ENCODE measurements around the gene COL27A1. TPM values are rescaled to one million over a fixed set of nuclear protein-coding genes. Genes with fewer than 3 reads are reported as not detected.
A peak's percentile ranks its signal among the peaks of the same experiment; 100 is the strongest.

COL27A1 gene
- total RNA-seq, 2 donors from 2014 or later = 18.5 to 57.1 TPM

DNA sequence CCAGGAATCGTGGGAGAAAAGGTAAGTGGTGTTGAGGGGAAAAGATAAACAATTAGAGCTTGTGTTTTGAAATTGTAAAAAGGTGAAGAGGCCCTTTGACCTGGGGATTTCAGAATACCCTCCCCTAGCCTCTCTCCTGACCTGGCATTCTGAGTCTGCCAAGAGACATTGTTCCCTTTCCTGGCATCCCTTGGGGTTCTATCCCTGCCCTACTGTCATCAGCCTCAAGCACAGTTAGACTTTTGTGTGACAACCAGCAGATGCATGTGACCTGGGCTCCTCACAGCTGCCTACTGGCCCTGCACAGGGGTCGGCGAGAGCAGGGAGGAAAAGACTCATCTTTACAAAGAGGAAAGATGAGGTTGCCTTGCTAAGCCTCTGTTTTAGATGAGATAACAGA is 95.3 kb downstream of the COL27A1 start:
- Histone ChIP-seq H3K27me3 (replicated peaks; ENCODE audit: insufficient read depth) (no peaks in the 10 kb centered on the region), H3K4me3 (peak overlapping the region; percentile 42), H3K27ac (no peak overlapping the region), H3K4me1 (ENCODE audit: control insufficient read depth in 1 of 2, low read depth in 2 of 2) (peaks cover 7 to 35% of the 10 kb centered on the region in 2 donors), H3K36me3 (peaks cover 8% of the 10 kb centered on the region), H3K9me3 (no peaks in the 10 kb centered on the region)
- no peak for DNase-seq (ENCODE audit: low spot score)
- ATAC-seq (ENCODE audit: insufficient number of reproducible peaks, low FRiP score, low read depth) = no peak
- TF ChIP-seq, protein P1, sequence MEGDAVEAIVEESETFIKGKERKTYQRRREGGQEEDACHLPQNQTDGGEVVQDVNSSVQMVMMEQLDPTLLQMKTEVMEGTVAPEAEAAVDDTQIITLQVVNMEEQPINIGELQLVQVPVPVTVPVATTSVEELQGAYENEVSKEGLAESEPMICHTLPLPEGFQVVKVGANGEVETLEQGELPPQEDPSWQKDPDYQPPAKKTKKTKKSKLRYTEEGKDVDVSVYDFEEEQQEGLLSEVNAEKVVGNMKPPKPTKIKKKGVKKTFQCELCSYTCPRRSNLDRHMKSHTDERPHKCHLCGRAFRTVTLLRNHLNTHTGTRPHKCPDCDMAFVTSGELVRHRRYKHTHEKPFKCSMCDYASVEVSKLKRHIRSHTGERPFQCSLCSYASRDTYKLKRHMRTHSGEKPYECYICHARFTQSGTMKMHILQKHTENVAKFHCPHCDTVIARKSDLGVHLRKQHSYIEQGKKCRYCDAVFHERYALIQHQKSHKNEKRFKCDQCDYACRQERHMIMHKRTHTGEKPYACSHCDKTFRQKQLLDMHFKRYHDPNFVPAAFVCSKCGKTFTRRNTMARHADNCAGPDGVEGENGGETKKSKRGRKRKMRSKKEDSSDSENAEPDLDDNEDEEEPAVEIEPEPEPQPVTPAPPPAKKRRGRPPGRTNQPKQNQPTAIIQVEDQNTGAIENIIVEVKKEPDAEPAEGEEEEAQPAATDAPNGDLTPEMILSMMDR (IDR thresholded peaks at IDR 0.05) = no peak

- Histone ChIP-seq H3K9me3 (no peaks in the 10 kb centered on the region), H3K4me1 (ENCODE audit: control insufficient read depth in 1 of 2, low read depth in 2 of 2) (peaks cover 7 to 34% of the 10 kb centered on the region in 2 donors), H3K4me3 (no peak overlapping the region), H3K27ac (no peak overlapping the region), H3K27me3 (replicated peaks; ENCODE audit: insufficient read depth) (no peaks in the 10 kb centered on the region), H3K36me3 (no peaks in the 10 kb centered on the region)
- no peak for ATAC-seq (ENCODE audit: insufficient number of reproducible peaks, low FRiP score, low read depth)
- no peak for DNase-seq (ENCODE audit: low spot score)
- TF ChIP-seq, protein P1 (IDR thresholded peaks at IDR 0.05) = no peak
Observed at GRCh38 chr9:114252394-114252793, 97.1 kb downstream of the COL27A1 start.

DNA sequence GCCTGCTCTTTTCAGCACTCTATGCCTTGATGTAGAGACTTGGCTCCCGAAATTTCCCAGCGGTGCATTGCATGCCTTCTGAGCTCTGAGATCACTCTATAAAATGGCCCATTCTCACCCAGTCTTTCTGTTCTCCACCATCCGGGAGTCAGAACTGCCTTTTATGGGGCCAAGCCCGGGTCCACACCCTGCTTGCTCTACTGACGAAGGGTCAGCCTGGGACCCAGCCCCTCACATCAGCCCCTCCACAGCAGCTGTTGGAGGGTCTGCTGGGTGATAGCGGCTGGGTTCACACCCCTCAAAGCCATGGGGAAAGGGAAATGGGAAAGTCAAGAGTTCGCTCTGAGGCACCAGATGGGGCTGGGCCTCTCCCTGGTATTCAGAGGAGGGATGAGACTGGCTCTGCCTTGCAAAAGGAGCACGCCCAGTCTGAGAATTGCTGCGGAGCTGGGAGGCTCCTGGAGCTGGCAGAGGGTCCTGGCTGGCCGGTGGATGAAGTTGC is 101.5 kb downstream of the COL27A1 start:
- H3K36me3 ChIP-seq = peaks cover 2% of the 10 kb centered on the region
- no peak for DNase-seq (ENCODE audit: low spot score)
- TF ChIP-seq, protein P1 (IDR thresholded peaks at IDR 0.05) = no peak
- H3K4me1 ChIP-seq (ENCODE audit: control insufficient read depth in 1 of 2, low read depth in 2 of 2) = no peaks in the 10 kb centered on the region
- H3K4me3 ChIP-seq = no peak overlapping the region
- no peaks in the 10 kb centered on the region for H3K9me3 ChIP-seq
- H3K27me3 ChIP-seq (replicated peaks; ENCODE audit: insufficient read depth) = no peaks in the 10 kb centered on the region
- H3K27ac ChIP-seq = no peak overlapping the region
- no peak for ATAC-seq (ENCODE audit: insufficient number of reproducible peaks, low FRiP score, low read depth)

- no peaks in the 10 kb centered on the region for H3K9me3 ChIP-seq
- TF ChIP-seq, protein P1 (IDR thresholded peaks at IDR 0.05) = no peak
- peaks cover 2% of the 10 kb centered on the region for H3K36me3 ChIP-seq
- no peaks in the 10 kb centered on the region for H3K4me1 ChIP-seq (ENCODE audit: control insufficient read depth in 1 of 2, low read depth in 2 of 2)
- no peak overlapping the region for H3K4me3 ChIP-seq
- ATAC-seq (ENCODE audit: insufficient number of reproducible peaks, low FRiP score, low read depth) (no peak), DNase-seq (ENCODE audit: low spot score) (no peak)
- H3K27me3 ChIP-seq (replicated peaks; ENCODE audit: insufficient read depth) = no peaks in the 10 kb centered on the region
- no peak overlapping the region for H3K27ac ChIP-seq
Observed at GRCh38 chr9:114258218-114258617, 102.9 kb downstream of the COL27A1 start.

DNA sequence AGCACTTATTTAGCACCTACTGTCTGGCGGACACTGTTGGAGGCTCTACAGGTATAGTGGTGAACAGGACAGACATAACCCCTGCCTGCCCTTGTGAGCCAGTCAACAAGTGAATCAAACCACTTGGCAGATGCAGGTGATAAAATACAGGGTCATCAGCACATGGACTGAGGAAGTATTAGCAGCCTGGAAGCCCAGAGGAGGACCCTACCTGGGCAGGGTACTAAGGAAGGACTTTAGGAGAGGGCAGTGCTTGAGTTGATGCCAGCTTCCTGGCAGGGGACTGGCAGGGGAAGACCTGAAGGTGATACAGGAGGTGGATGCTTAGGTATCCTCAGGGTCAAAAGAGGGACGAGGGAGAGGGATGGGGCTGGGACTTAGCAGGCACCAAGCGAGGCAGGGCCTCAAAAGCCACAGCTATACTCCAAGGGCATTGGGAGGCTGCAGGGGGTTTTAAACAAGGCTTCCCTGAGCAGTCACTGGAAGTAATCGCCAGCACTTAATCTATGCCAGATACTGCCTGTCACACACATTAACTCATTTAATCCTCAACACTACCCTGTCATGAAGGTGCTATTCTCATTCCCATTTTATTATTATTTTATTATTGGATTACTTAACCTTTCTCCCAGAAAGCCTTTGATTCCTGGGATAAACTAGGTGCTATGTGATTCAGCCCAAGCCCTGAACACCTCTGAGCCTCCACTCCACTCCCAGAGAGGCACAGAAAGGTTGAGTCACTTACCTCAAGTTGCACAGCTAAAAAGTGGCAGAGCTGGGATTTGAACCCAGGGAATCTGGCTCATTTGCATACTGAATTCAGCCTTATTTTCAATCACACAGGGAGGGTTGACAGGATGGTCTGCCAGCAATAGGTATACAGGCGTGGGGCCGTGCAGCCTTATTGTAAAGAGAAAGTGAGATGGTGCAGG is 103.8 kb downstream of the COL27A1 start:
- peaks cover 2% of the 10 kb centered on the region for H3K36me3 ChIP-seq
- H3K27me3 ChIP-seq (replicated peaks; ENCODE audit: insufficient read depth) = no peaks in the 10 kb centered on the region
- TF ChIP-seq, protein P1 (IDR thresholded peaks at IDR 0.05) = no peak
- no peak overlapping the region for H3K4me3 ChIP-seq
- no peaks in the 10 kb centered on the region for H3K4me1 ChIP-seq (ENCODE audit: control insufficient read depth in 1 of 2, low read depth in 2 of 2)
- H3K27ac ChIP-seq = no peak overlapping the region
- DNase-seq (ENCODE audit: low spot score) (no peak), ATAC-seq (ENCODE audit: insufficient number of reproducible peaks, low FRiP score, low read depth) (no peak)
- H3K9me3 ChIP-seq = no peaks in the 10 kb centered on the region
